Measurements from ENCODE around the gene WDFY4. TPM values are rescaled to one million over a fixed set of nuclear protein-coding genes. Genes with fewer than 3 reads are reported as not detected.

The WDFY4 gene
- total RNA-seq, 1 experiment from 2014 or later, result not detected

GRCh38 chr10:48667960-48668590 lies 16.6 kb upstream of the WDFY4 start:
- POLR2A ChIA-PET (ENCODE audit: unreplicated experiment), result no interaction called here
- H3K4me3 ChIP-seq, result no peak overlapping the region
- H3K36me3 ChIP-seq (ENCODE audit: low read depth), result no peaks in the 10 kb centered on the region
- no peaks in the 10 kb centered on the region for H4K20me1 ChIP-seq (ENCODE audit: insufficient read depth)
- peaks cover 42% of the 10 kb centered on the region for H3K27me3 ChIP-seq (ENCODE audit: insufficient read depth, low read depth)
- no peaks in the 10 kb centered on the region for H3K4me1 ChIP-seq (replicated peaks; ENCODE audit: insufficient read depth)
- H3K9me2 ChIP-seq (ENCODE audit: insufficient read depth), result no peaks in the 10 kb centered on the region
- no peak overlapping the region for H2AFZ ChIP-seq
- no TSS peak for BruUV-seq (replicated peaks)
- no peak for DNase-seq
- no peak overlapping the region for H3K4me2 ChIP-seq
- H3K9me3 ChIP-seq (ENCODE audit: insufficient read depth, low read depth), result no peaks in the 10 kb centered on the region
- no peaks in the 10 kb centered on the region for H3F3A ChIP-seq (ENCODE audit: insufficient read depth, low read depth)
- TF ChIP-seq, protein P1, sequence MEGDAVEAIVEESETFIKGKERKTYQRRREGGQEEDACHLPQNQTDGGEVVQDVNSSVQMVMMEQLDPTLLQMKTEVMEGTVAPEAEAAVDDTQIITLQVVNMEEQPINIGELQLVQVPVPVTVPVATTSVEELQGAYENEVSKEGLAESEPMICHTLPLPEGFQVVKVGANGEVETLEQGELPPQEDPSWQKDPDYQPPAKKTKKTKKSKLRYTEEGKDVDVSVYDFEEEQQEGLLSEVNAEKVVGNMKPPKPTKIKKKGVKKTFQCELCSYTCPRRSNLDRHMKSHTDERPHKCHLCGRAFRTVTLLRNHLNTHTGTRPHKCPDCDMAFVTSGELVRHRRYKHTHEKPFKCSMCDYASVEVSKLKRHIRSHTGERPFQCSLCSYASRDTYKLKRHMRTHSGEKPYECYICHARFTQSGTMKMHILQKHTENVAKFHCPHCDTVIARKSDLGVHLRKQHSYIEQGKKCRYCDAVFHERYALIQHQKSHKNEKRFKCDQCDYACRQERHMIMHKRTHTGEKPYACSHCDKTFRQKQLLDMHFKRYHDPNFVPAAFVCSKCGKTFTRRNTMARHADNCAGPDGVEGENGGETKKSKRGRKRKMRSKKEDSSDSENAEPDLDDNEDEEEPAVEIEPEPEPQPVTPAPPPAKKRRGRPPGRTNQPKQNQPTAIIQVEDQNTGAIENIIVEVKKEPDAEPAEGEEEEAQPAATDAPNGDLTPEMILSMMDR (conservative IDR thresholded peaks at IDR 0.05), result no peak
- no peak for TF ChIP-seq EZH2 (IDR thresholded peaks at IDR 0.05; ENCODE audit: low read depth)
- H3K79me2 ChIP-seq (ENCODE audit: low read depth), result no peaks in the 10 kb centered on the region
- intact Hi-C loops (cut with micrococcal nuclease; ENCODE audit: unreplicated experiment), result no loop called here
- H3K27ac ChIP-seq, result no peak overlapping the region
- CTCF ChIA-PET, result no interaction called here

DNA sequence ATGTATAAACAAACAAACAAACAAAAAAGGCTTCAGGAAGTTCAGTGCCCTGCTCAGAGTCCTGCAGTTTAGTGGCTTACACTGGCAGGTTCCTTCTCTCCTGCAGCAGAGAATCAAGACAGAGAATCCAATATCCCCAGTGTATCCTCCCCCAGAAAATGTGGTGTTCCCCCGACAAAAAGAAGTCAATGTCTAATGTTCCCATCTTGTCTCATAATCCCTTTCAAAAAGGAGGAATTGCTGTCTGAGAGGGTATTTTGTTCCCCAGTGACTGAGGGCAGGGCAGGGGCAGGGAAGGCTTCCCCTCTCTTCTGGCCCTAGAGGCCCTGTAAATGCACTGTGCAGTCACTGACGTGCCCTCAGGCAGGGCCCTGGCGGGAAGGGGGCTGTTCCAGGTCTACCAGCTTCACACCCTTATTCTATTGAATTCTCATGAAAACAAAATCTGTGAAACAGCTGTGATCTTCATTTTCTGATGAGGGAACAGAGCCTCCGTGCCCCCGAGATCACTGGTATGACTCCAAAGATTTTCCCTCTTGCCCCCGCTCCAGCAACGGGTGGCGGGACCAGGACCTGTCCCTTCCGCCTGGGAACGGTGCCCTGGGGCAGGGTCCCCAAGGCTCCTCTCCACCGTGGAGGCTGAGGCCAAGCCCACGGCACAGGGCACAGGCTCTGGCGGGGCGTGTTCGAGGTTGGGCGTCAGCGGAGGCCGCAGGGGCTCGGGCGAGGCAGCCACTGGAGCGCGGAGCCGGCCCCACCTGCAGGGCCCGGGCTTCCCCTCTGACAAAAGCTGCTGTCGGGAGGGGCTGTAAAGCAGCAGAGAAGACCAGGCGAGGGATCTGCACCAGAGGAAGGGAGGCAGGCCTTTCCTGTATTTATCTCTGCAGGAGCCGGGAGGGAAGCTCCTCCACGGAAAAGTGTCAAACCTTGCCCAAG lies 13.4 kb upstream of the WDFY4 start:
- H3K4me3 ChIP-seq, result no peak overlapping the region
- no peak for DNase-seq
- H2AFZ ChIP-seq, result no peak overlapping the region
- H3F3A ChIP-seq (ENCODE audit: insufficient read depth, low read depth), result no peaks in the 10 kb centered on the region
- no peak overlapping the region for H3K27ac ChIP-seq
- no peaks in the 10 kb centered on the region for H3K36me3 ChIP-seq (ENCODE audit: low read depth)
- CTCF ChIA-PET, result no interaction called here
- H3K4me1 ChIP-seq (replicated peaks; ENCODE audit: insufficient read depth), result no peaks in the 10 kb centered on the region
- POLR2A ChIA-PET (ENCODE audit: unreplicated experiment), result no interaction called here
- intact Hi-C loops (cut with micrococcal nuclease; ENCODE audit: unreplicated experiment), result no loop called here
- no peaks in the 10 kb centered on the region for H3K9me3 ChIP-seq (ENCODE audit: insufficient read depth, low read depth)
- H3K4me2 ChIP-seq, result no peak overlapping the region
- peaks cover 44% of the 10 kb centered on the region for H3K27me3 ChIP-seq (ENCODE audit: insufficient read depth, low read depth)
- H4K20me1 ChIP-seq (ENCODE audit: insufficient read depth), result no peaks in the 10 kb centered on the region
- BruUV-seq (replicated peaks), result no TSS peak
- no peak for TF ChIP-seq EZH2 (IDR thresholded peaks at IDR 0.05; ENCODE audit: low read depth)
- TF ChIP-seq, protein P1 (conservative IDR thresholded peaks at IDR 0.05), result no peak
- H3K79me2 ChIP-seq (ENCODE audit: low read depth), result no peaks in the 10 kb centered on the region
- no peaks in the 10 kb centered on the region for H3K9me2 ChIP-seq (ENCODE audit: insufficient read depth)

DNA sequence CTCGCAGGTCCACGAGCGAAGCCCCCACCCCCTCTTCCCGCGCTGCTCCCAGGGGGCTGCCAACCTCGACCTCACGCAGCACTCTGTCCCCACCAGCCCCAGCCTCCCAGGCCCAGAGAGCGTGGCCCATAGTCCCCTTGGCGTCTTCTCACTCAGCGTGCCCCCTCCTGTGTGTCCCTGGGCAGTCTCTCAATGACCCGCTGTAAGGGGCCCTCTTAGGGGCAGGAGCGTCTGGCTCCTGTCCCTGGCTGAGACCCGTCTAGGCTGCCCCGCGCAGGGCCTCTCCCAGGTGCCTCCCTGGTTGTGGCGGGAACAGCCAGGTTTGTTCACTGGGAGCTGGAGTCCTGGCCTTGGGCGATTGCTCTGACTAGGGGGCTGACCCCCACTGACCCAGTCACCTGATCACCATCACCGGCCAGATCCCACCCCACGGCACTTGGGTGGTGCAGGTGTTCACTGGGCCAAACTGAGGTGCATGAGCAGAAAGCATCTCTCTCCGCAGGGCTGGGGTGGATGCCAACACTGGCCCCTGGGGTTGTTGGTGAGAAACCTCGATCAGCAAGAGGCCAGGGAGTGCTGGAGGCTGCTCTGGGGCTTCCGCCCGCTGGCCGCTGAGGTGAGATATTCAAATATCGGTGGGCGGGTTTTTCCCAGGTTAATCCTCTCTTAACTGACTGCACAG lies 12.6 kb upstream of the WDFY4 start:
- no peaks in the 10 kb centered on the region for H3K4me1 ChIP-seq (replicated peaks; ENCODE audit: insufficient read depth)
- no peak overlapping the region for H2AFZ ChIP-seq
- intact Hi-C loops (cut with micrococcal nuclease; ENCODE audit: unreplicated experiment), result no loop called here
- H3K9me3 ChIP-seq (ENCODE audit: insufficient read depth, low read depth), result no peaks in the 10 kb centered on the region
- ChIA-PET POLR2A (ENCODE audit: unreplicated experiment) (no interaction called here), CTCF (no interaction called here)
- no TSS peak for BruUV-seq (replicated peaks)
- H3K4me3 ChIP-seq, result no peak overlapping the region
- no peak overlapping the region for H3K4me2 ChIP-seq
- no peaks in the 10 kb centered on the region for H3K79me2 ChIP-seq (ENCODE audit: low read depth)
- no peaks in the 10 kb centered on the region for H3F3A ChIP-seq (ENCODE audit: insufficient read depth, low read depth)
- H4K20me1 ChIP-seq (ENCODE audit: insufficient read depth), result no peaks in the 10 kb centered on the region
- H3K27ac ChIP-seq, result no peak overlapping the region
- peaks cover 37% of the 10 kb centered on the region for H3K27me3 ChIP-seq (ENCODE audit: insufficient read depth, low read depth)
- no peaks in the 10 kb centered on the region for H3K9me2 ChIP-seq (ENCODE audit: insufficient read depth)
- no peaks in the 10 kb centered on the region for H3K36me3 ChIP-seq (ENCODE audit: low read depth)
- TF ChIP-seq, protein P1 (conservative IDR thresholded peaks at IDR 0.05), result no peak
- TF ChIP-seq EZH2 (IDR thresholded peaks at IDR 0.05; ENCODE audit: low read depth), result no peak
- no peak for DNase-seq

Measured in PC-9 (cell line).